ENCODE results near the gene MRPL16.
A peak's percentile ranks its signal among the peaks of the same experiment; 100 is the strongest.
"Not testable (repeated sequence)": the region's sequence is repeated elsewhere in the genome, so short reads cannot be mapped to it uniquely, and the experiment has no call there.

Gene MRPL16

DNA sequence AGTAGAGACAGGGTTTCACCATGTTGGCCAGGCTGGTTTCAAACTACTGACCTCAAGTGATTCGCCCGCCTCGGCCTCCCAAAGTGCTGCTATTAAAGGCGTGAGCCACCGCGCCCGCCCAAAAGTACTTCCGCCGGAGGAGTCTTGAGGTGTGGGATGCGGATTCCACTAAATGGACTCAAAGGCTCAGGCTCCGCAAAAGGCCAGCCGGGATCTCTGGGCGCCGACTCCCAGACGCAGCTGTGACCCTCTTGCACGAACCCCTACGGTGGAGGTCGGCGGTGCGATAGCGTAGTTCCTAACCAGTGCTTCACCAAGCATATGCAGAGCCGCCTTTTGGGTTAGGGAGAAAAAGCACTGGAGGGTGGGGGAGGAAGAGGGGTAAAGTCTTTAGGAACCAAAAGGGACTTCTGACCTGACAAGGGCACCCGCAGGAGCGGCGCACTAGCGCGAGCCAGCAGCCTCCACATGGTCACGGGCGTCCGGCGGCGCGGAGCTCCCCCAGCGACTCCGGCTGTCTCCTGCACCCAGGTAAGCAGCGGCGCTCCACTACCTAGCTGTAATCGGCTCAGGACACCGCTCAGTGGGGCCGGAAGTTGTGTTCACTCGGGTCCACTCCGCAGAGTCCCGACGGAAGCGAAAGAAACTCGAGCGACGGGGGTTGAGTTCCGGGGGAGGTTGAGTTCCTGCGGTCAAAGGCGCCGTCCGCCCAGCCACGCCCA is at the start of gene MRPL16:
Gene MRPL16 (minus strand): TSS at position 590 of the 722 bp plus-strand sequence. CDS start 120 bp downstream, at position 470.
- peak; percentile 89 for DNase-seq

DNA sequence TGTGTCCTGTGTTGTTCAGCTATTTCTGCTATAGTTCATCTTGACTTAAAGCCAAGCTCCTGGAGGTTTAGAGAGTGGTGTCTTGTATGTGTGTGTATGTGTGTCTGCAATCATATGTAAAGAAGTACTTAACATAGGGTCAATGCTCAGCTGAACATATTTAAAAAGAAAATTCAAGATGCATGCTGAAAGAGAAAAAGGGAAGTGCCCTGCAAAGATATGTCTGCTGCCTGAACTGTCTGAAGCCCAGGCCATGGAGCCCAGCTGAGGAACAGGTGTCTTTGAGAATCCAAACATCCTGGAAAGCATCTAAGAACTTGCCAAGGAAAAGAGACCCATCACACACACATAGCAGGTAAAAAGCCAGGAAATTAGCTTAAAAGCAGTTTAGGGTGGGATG is 49.1 kb upstream of the MRPL16 start:
- DNase-seq, result no peak

DNA sequence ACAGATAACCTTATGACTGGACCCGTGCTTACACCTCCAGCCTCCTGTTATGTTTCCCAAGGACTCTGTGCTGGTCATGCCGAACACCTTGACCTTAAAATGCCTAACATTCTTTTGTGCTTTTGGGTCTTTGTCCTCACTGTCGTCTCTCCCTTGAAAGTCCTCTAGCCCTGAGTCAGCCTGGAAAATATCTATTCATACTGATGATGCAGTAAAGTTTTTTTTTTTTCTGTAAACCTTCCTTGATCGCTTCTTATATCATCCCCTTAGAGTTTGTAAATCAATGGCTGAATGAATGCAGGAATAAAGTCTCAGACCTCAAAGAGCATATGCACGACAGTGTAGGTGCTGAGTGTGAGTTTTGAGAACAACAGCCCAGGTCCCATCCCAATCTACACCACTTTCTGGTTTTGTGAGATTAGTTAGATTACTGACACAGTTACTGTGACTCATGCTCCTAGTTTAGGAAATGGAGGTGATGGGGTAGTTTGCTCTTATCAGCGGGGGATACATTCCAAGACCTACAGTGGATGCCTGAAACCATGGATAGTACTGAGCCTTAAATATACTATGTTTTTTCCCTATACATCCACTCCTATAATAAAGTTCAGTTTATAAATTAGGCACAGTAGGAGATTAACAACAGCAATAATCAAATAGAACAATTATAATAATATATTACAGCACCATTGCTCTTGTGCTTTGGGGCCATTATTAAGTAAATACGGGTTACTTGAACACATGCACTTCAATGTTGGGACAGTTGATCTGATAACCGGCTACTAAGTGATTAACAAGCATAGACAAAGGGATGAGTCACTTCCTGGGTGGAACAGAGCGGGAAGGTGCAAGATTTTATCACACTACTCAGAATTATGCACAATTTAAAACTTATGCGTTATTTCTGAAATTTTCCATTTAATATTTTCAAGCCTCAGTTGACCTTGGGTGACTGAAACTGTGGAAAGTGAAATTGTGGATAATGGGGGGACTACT is 47.2 kb upstream of the MRPL16 start:
- peak; percentile 21 for DNase-seq

DNA sequence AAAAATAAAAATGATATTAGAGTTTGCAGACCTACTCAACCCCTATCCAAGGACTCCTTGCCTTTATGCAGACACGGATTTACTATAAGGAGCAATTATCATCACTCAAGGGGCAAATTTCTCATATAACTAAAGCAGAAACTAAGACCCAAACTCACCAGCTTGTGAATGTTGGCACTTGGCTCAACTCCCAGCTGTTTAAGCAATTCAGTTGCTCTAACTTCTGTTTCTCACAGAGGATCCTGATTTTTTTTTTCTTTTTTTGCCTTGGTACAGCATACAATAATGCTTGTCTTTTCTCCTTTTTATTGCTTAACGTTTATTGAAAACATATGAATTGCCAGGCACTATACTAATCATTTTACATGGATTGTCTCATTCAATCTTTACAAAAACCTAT is 44.3 kb upstream of the MRPL16 start:
- DNase-seq, result no peak

DNA sequence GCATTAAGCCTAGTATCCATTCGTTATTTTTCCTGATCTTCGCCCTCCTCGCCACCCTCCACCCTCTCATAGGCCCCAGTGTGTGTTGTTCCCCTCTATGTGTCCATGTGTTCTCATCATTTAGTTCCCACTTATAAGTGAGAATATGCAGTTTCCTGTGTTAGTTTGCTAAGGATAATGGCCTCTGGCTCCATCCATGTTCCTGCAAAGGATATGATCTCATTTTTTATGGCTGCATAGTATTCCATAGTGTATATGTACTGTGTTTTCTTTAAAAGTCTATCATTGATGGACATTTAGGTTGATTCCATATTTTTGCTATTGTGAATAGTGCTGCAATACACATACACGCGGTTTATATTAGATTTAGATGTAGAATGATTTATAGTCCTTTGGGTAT is 40.8 kb upstream of the MRPL16 start:
- not testable (repeated sequence) for DNase-seq

DNA sequence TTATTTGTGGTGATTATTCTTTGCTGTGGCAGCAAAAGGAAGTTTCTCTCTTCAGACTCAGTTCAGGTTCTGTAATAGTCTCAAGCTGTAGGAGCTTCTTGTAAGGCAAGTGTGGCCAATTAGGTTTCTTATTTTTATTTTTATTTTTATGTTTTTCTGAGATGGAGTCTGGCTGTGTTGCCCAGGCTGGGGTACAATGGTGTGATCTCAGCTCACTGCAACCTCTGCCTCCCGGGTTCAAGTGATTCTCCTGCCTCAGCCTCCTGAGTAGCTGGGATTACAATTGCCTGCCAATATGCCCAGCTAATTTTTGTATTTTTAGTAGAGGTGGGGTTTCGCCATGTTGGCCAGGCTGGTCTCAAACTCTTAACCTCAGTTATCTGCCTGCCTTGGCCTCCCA is 39.0 kb upstream of the MRPL16 start:
- DNase-seq, result not testable (repeated sequence)

DNA sequence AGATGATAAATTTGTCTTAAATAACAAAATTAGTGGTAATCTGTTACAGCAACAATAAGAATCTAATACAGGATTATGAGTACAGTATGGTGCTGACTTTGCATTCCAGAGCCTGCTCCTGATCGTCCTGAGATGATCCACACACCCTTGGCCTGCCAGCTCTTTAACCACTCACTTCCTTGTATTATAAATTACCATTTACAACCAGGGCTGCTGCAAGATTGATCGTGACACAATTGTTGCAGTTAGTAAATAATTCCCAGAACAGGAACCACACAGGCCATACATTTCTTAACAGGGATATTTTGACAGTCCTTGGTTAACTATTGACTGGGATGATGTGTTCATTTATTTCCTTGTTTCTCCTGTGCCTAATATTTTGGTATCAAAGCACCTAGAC is 38.6 kb upstream of the MRPL16 start:
- no peak for DNase-seq

DNA sequence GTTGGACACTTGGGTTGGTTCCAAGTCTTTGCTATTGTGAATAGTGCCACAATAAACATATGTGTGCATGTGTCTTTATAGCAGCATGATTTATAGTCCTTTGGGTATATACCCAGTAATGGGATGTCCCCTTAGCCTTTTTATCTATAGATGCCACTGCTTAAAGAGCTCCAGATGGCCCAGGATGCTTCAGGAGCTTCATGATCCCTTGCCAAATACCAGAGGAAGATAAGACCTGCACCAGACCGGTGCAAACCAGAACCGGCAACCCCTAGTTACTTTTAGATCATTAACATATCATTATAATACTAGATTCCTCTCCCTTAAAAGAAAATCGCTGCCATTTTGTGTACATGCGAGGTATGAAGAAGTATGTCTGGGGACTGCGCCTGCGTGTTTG is 37.9 kb upstream of the MRPL16 start:
- DNase-seq, result not testable (repeated sequence)

DNA sequence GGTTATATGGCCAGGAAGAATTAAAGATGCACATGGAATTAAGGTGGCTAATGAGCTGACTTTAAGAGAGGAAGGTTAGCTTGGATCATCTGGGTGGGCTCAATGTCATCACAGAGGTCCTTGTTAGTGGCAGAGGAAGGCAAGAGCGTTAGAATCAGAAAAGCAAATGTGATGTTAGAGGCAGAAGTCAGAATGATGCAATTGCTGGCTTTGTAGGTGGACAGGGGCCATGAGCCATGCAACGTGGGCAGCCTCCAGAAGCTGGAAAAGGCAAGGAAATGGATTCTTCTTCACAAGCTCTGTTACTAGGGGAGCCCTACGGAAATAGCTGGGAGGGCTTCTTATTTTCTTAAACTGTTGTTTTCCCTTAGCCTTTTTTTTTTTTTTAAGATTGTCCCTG is 37.0 kb upstream of the MRPL16 start:
- DNase-seq, result no peak

DNA sequence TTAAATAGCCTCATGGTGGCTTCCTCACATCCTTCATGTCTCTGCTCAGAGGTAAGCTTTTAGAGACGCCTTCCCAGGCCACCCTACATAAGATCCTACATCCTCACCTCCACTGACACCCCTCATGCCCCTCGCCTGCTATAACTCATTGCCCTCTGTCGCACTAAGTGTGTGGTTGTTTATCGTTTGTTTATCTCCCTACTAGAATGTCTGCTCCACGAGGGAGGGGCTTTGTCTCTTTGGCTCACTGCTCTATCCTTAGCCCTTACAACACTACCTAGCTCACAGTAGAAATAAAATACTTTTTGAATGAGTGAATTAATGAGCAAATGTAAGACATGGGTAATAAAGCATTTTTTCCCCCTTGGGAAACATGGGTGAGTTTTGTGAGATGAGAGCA is 36.0 kb upstream of the MRPL16 start:
- DNase-seq, result no peak

DNA sequence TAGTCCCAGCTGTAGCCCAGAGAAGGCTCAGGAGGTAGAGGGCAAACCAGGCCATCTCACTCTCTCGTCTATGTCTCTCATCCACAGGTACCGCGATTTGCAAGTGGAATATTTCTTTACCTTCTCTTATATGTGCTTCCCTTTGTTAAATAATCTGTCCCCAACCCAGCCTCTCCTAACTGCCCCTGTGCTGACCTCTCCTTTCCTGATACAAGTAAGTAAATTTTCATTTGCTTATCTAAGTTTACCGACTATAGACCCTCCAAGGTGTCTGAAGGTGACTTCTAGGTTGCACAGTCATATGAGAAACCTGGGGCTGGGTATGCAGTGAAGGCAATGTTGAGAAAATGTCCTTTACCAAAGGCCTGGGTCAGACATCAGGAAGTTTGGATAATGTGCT is 34.8 kb upstream of the MRPL16 start, which contains the start of gene CBLIF:
Gene CBLIF (minus strand): TSS at position 101 of the 400 bp plus-strand sequence. CDS start 46 bp downstream, at position 55.
- DNase-seq, result no peak

DNA sequence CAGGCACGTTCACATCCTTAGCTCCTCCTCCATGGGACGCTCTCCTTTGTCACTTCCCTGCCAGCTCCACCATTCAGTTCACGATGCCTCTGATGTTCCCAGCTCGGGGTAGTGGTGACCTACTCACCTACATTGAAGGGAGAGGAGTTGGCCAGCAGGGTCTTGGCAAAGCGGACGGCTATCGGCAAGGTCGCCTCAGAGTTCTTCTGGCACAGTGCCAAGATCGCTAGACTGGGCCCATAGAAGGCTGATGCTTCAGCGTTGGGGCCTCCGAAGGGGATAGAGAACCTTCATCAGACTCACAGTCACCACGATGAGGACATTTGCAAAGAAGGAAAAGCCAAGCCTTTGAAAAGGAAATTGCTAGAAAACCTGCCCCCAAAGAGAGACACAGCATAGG is 31.7 kb upstream of the MRPL16 start:
- no peak for DNase-seq

DNA sequence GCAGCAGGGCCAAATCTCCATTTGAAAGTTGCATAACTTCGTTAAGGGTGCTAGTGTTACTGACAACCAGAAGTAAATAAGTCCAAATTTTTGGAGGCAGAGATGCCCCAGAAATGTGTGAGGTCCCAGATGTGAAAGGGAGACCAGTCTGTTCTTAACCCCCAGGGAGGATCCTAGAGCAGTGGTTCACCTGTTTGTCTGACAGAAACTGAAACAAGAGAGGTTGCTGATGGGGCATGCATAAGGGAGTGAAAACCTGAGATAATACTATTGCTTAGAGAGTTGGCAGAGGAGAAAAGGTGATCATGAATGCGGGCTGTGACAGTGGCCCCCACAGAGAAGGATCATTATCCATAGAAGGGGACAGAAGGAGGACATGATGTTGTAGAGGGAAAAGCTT is 30.9 kb upstream of the MRPL16 start:
- DNase-seq, result no peak

DNA sequence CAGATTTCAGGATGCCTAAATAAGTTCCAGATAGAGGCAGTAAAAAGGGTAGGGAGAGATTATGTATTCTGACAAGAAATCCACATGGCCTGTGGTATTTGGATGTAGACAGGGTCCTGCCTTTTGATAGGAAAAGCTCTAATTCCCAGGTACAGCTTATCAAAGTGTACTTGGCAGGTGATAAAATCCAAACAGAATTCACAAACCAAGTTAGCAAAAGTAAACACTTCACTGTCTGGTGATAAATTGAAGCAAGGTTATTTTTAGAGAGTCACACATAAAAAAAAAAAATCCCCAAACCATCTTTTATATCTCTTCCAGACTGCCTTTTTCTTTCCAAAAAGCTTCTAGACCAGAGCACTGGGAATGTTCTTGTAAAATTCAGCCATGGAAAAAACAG is 29.0 kb upstream of the MRPL16 start:
- no peak for DNase-seq

DNA sequence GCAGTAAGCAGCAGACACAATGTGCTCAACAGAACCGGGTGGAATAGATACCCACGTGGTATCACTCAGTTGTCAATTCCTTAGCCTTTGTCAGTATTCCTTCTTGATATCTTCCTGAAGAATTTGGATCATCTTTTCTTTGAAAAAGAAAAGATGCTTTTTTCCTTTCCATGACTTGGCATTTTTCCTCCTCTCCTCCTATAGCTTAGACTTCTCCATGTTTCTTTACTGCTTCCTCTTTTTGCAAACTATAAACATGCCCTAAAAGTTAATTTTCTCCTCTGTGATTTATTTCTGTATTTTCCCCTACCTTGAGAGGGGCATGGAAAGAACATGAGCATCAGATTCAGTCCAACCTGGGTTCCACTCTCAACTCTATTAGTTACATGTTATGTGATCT is 23.0 kb upstream of the MRPL16 start:
- no peak for DNase-seq

DNA sequence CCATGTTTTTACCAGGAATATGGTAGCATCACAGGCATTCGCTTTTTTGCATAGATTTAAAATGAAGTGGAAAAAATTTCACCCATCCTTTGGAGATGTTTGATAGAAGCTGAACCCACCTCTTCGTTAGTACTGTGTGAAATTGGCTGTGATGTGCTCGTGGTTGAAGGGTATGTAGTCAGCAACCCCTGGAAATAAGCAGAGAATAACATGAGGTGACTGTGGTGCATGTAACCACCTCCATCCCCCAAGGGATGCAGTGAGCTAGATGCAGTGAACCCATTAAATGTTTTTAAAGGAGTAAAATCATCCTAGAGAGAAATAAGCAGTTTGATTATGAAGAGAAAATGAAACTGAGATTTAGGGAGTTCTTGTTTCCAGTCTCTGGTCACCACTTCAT is 18.8 kb upstream of the MRPL16 start:
- no peak for DNase-seq

DNA sequence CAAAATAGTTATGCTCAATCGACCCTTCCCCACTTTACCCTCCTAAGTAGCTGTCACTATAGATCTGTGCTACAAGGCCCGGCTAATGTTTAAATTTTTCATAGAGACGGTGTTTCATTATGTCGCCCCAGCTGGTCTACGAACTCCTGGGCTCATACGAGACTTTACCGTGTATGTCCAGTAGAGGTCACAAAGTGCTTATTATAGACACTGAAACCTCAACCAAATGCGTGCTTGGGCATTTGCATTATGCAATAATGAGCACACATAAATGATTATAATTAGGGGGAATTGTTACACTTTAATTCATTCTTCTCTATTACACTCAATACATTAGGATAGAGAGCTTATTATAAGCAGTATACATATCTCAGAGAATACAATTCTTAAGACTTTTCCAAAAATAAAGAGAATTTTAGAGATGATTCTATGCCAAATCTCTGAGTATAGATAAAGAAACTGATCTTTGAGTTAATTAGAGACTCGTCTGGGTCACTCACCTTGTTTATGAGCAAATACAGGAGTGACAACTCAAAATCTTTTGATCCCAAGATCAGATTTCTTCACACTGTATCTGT is 12.5 kb upstream of the MRPL16 start:
- DNase-seq, result peak; percentile 28

DNA sequence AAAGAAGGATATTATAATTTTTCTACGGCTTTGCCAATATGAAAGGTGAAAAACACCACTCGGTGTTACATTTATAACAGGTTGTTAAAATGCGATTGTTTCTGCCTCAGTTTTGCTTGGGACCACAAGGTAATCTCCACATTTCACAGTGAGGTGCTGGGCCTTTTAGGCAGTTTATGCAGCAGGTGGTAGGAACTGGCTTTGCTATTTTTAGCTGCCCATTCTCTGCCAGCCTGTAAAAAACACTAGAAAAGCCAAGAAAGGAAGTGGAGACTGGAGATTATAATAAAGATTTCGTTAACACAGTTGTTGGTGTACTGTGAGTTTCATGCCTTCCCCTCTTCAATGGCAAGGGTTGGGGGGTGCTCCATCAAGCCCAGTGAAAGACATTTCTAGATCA is 8.0 kb upstream of the MRPL16 start:
- DNase-seq, result no peak

DNA sequence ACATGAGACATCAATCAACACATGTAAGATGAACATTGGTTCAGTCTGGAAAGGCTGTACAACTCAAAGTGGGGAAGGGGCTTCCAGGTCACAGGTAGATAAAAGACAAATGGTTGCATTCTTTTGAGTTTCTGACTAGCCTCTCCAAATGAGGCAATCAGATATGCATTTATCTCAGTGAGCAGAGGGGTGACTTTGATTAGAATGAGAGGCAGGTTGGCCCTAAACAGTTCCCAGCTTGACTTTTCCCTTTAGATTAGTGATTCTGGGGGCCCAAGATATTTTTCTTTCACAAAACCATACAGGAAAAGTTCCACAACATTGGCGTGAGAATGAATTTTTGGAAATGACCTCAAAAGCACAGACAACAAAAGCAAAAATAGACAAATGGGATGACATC is 5.9 kb upstream of the MRPL16 start:
- DNase-seq, result not testable (repeated sequence)

DNA sequence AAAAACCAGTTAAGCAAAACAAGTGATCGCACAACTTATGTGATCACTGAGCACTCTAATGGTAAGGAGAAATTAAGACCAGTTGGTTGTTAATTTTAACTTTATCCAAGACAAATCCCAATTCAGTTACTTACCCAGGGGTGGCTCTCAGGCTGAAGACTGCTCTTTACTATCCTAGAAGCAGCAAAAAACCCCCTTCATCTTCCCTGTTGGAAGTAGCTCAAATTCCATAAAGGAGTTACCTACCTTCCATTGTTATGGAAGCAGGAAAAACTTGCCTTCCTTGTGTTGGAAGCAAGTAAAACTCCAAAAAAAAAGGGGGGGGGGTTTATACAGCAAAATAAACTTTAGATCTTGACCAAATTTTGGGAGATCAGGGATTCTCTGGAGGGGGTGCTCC is 5.2 kb upstream of the MRPL16 start:
- no peak for DNase-seq

DNA sequence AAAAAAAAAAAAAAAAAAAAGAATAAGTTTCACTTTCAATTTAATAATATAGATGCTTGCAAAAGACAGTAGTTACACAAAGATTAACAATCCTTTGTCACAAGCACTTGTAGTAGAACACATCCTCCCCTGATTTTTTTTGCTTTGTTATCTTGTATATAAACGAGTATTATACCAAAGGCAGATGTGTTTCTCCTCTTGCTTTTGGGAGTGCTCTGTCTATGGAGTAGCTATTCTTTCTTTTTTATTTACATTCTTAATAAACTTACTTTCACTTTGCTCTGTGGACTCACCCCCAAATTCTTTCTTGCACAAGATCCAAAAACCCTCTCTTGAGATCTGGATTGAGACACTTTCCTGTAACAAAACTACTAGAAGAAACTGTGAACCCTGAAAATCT is 3.4 kb upstream of the MRPL16 start:
- no peak for DNase-seq

DNA sequence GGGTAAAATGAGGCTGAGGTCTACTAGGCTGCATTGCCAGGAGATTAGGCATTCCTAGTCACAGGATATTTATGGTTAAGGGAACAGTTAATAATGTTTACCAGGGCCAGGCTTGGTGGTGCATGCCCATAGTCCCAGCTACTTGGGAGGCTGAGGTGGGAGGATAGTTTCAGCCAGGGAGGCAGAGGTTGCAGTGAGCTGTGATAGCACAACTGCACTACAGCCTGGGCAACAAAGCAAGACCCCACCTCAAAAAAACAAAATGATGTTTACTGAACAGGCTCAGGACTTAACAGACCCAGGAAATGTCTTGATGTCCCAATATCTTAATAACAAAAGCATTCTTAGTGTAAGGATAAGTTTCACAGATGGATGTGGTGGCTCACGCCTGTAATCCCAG is 2.8 kb upstream of the MRPL16 start:
- DNase-seq, result no peak

DNA sequence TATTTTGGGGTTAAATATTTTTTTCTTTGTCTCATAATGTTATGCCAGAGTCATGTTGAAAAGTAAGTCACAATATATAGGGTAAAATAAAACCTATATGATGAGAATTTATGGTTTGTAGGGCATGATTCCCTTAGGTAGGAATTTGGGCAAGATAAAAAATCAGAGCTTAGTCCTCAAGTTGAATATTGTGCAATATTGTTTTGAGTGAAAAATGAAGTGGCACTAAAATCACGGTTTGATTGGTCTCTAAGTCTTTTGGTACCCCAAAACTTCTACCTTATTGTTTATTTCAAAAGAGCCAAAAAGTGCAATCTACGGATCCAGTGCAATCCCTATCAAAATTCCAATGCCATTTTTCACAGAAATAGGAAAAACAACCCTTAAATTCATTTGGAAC is 1.6 kb upstream of the MRPL16 start:
- DNase-seq, result no peak

DNA sequence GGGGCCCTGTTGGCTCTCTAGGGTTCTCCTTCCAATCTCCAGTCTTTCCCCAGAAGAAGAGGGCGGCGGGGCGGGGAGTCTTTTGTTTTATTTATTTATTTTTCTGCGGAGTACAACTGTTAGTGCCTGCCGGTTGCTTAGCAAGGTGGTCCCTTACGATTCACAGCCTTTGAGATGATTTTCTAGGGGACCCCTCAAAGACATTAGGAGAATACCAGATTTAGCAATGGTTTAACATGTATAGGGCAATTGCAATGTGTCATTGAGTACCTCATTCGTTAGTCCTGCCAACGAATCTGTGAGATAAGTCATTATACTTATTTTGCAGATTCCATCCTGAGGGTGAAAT is 307 bp upstream of the MRPL16 start:
- no peak for DNase-seq
